ENCODE results near the gene C16orf90. TPM values are rescaled to one million over a fixed set of nuclear protein-coding genes. Genes with fewer than 3 reads are reported as not detected.

Gene C16orf90
- total RNA-seq = not detected

DNA sequence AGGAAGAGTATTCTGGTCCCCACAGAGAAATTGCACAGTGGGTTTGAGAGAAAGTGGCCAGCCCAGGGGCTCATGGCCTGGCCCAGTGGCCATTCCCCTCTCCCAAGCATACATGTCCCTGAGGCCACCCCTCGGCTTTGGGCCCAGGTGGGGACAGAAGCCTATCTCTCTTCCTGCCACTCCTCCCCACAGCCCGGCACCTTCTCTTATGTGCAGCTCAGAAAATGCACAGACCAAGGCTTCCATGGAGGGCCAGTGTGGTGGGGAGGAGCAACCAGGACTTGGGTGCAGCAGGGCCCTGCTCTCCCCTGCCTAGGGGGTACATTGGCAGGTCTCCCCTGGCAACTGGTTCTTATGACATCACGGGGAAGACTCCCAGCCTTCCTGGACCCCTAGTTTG, at the start of gene C16orf90:
TSS of gene C16orf90 (minus strand) at position 314 of the 400 bp plus-strand sequence. CDS start at position 246, 68 bp downstream.
- Histone ChIP-seq H3K27ac (no peak within 1 kb of the TSS), H3K9me3 (no peaks in the 10 kb centered on the region), H3K27me3 (no peaks in the 10 kb centered on the region), H3K4me1 (peaks cover 0 to 6% of the 10 kb centered on the region in 2 donors), H3K4me3 (replicated peaks in 1 of 3) (no peak within 1 kb of the TSS), H3K36me3 (no peaks in the 10 kb centered on the region)
- intact Hi-C loops (cut with DNase I) = no loop called here
- TF ChIP-seq POLR2A (IDR thresholded peaks at IDR 0.05) = no peak
- no peak for TF ChIP-seq CTCF (IDR thresholded peaks at IDR 0.05)
- DNase-seq = no peak
- WGBS, 2 donors = 86 to 90% methylated on average over 1 to 3 of the region's 3 CpGs

- H3K4me1 ChIP-seq = no peaks in the 10 kb centered on the region
- peaks cover 7% of the 10 kb centered on the region in 2 donors for H3K36me3 ChIP-seq
- no peak overlapping the region for H3K27ac ChIP-seq
- no peaks in the 10 kb centered on the region for H3K27me3 ChIP-seq
- H3K9me3 ChIP-seq = no peaks in the 10 kb centered on the region
- H3K4me3 ChIP-seq (replicated peaks in 1 of 3) = no peak overlapping the region
- intact Hi-C loops (cut with DNase I) = no loop called here
- DNase-seq = no peak
- TF ChIP-seq POLR2A (IDR thresholded peaks at IDR 0.05) (no peak), CTCF (IDR thresholded peaks at IDR 0.05) (no peak)
- 82 to 92% methylated on average over 6 of the region's 6 CpGs for WGBS, 2 donors
These were observed 47.5 kb upstream of the C16orf90 start for GRCh38 chr16:3542601-3543373.

GRCh38 chr16:3541527-3542155, 46.4 kb upstream of the C16orf90 start:
- TF ChIP-seq POLR2A (IDR thresholded peaks at IDR 0.05) (no peak), CTCF (IDR thresholded peaks at IDR 0.05) (no peak)
- DNase-seq = no peak
- H3K9me3 ChIP-seq = no peaks in the 10 kb centered on the region
- no peaks in the 10 kb centered on the region for H3K27me3 ChIP-seq
- peaks cover 7% of the 10 kb centered on the region in 2 donors for H3K36me3 ChIP-seq
- H3K27ac ChIP-seq = no peak overlapping the region
- no peak overlapping the region for H3K4me3 ChIP-seq (replicated peaks in 1 of 3)
- intact Hi-C loops (cut with DNase I) = no loop called here
- WGBS, 2 donors = 85 to 87% methylated on average over 13 of the region's 13 CpGs
- H3K4me1 ChIP-seq = peaks cover 0 to 5% of the 10 kb centered on the region in 2 donors

GRCh38 chr16:3538222-3538621, 42.9 kb upstream of the C16orf90 start:
- no peaks in the 10 kb centered on the region for H3K27me3 ChIP-seq
- H3K9me3 ChIP-seq = no peaks in the 10 kb centered on the region
- intact Hi-C loops (cut with DNase I) = loop anchor here (10.0 kb wide), 1 partner anchor 327 kb away; no protein-coding TSS in a partner anchor
- no peak for TF ChIP-seq CTCF (IDR thresholded peaks at IDR 0.05)
- no peak for TF ChIP-seq POLR2A (IDR thresholded peaks at IDR 0.05)
- DNase-seq = no peak
- H3K4me3 ChIP-seq (replicated peaks in 1 of 3) = no peak overlapping the region
- 86 to 89% methylated on average over 4 of the region's 4 CpGs for WGBS, 2 donors
- H3K4me1 ChIP-seq = peaks cover 0 to 9% of the 10 kb centered on the region in 2 donors
- peaks cover 9 to 14% of the 10 kb centered on the region in 2 donors for H3K36me3 ChIP-seq
- no peak overlapping the region for H3K27ac ChIP-seq

DNA sequence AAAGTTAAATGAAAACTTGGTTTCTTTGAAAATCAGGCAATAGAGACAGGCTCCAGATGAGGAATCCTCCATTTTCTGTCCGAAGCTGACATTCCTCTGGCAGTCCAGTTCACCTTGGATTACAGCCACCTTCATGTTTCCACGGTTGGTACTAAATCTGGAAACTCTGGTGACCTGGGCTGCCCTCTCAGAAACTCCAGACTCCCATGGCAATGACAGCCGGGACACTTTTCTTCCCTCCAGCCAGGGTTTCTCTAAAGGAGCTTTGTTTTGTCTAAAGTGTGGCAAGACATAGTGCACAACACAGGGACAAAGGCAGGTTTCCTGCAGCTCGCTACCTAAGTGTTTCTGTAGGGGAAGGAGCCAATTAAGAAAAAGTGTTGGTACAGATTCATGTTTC, 41.6 kb upstream of the C16orf90 start:
- Histone ChIP-seq H3K9me3 (no peaks in the 10 kb centered on the region), H3K4me1 (peaks cover 0 to 9% of the 10 kb centered on the region in 2 donors), H3K27me3 (no peaks in the 10 kb centered on the region), H3K4me3 (replicated peaks in 1 of 3) (no peak overlapping the region), H3K27ac (peak overlapping the region in 2 of 3 donors; percentile 62 to 67), H3K36me3 (peaks cover 19 to 26% of the 10 kb centered on the region in 2 donors)
- DNase-seq = peak in 1 of 2 donors; percentile 6
- 68 to 76% methylated on average over 4 of the region's 4 CpGs for WGBS, 2 donors
- TF ChIP-seq CTCF (IDR thresholded peaks at IDR 0.05) = no peak
- TF ChIP-seq POLR2A (IDR thresholded peaks at IDR 0.05) = no peak
- intact Hi-C loops (cut with DNase I) = loop anchor here (10.0 kb wide), 1 partner anchor 328 kb away; no protein-coding TSS in a partner anchor

Data from thyroid gland (tissue), 4 donors.